IPS-11a (cell line): ENCODE results near the gene TNIK.
"Not testable (repeated sequence)": the region's sequence is repeated elsewhere in the genome, so short reads cannot be mapped to it uniquely, and the experiment has no call there.

Source experiments
- H3K4me3 ChIP-seq: one replicate; pipeline ENCODE4 v1.5.1; 2013; ENCODE audit warnings: low read depth, low read length, control low read depth

The TNIK gene

GRCh38 chr3:171287761-171288160 lies 172.4 kb downstream of the TNIK start:
- H3K4me3 ChIP-seq = not testable (repeated sequence)

- H3K4me3 ChIP-seq = no peak overlapping the region
Measured at GRCh38 chr3:171286580-171287249, 173.5 kb downstream of the TNIK start.

DNA sequence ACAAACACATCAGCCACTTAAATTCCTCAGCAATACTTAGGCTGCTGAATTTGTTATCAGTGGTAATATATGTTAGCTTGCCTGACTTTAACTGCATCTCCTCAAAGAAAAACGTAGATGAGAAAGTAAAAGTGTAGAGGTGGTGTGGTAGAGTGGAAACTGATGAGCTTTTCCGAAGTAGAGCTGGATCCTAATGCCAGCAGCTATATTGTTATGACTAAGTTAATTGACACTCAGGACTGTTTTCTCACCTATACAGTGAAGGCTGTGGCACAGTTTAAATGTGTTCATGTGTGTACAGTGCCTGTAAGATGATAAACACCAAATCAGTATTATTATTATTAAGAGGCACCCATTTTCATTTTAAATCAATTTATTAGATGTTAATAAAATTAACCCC lies 174.9 kb downstream of the TNIK start:
- no peak overlapping the region for H3K4me3 ChIP-seq

DNA sequence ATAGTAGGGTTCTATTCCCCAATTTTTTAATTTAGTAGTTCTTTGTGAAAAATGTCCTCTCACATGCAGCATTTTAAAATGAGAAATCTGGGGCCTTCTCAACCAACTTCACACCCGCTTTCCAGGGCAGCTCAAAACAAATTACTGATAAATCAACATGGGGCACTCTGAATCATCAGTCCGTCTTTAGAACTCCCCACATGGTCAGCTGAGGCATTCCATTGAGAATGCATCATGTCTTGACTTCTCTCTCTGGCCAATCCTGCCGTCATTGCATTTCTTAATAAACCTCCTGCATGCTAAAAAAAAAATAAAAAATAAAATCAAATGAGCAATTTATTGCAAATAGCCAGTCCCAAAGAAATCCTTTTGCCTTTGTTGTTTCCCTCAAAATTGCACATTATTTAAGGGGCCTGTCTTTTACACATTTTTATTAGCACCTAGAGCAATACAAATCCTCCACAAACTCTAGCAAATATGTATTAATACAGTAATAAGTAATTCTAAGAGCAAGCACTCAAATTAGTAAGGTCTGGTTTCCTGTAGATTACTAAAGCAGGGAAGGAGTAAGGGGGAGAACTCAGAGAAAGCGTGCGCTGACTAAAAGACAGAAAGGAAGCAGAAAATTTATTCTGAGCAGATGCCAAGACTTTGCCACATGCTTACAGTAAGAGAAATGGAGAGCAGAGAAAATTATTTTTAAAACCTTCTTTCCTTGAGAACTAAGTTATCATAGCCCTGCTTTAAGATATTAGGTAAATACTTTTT lies 175.7 kb downstream of the TNIK start:
- H3K4me3 ChIP-seq = no peak overlapping the region

GRCh38 chr3:171283848-171284222 lies 176.4 kb downstream of the TNIK start:
- no peak overlapping the region for H3K4me3 ChIP-seq

DNA sequence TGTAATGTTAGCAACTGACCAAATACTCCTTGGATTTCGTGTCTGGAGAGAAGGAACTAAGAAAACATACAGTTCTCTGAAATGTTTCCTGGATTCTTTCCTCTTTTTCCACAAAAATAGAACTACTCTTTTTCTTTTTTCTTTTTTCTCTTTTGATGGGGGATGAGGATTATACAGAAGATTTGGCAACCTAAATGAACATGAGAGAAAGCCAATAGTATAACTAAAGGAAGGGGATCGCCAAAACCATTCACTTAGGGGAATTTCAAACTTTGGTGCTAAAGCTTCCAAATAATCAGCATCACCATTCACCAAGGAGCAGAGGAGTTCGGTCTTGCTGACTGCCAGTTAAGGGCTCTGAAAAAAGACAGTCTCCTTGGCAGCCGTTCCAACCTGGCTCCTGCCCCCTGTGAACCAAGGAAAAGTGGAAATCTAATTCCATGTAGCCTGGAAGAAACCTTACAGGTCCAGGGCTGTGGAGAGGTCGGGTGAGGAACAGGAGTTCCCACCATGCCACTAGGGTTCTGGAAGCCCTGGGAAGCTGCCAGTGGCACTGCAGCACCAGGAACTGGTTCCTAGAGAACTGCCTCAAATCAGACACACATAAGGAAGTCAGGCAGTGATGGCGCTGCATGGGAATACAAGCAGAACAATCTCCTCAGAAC lies 176.9 kb downstream of the TNIK start:
- no peak overlapping the region for H3K4me3 ChIP-seq

- no peak overlapping the region for H3K4me3 ChIP-seq
Measured at GRCh38 chr3:171282041-171282440, 178.2 kb downstream of the TNIK start.

DNA sequence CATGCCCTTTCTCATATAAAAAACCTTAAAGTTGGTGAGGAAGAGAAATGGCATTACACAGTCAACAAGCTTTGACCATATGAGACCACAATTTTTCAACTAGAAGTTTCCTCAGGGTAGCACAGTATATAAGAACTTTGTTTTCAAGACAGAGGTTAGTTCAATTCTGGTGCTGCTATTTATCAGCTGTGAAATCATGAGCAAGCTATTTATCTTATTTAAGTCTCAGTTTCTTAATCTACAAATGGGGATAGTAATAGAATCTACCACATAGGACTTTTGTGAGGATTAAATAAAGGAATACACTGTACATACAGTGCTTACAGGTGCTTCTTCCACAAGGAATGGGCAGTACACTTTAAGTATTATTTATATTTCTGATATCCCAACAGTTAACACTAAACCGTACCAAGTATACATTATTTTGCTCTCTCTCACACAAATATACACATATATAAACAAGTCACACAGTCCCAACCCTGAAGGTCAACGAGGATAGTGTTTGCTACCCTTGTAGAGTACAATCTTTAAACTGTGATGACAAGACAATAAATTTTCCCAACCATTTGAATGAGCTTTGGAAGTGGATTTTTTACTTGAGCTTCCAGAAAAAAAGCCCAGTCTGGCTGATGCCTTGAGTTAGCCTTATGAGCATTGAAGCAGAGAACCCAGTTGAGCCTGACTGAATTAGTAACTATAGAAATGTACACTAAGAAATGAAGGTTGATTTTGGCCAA lies 178.8 kb downstream of the TNIK start:
- H3K4me3 ChIP-seq = no peak overlapping the region

GRCh38 chr3:171279972-171280371 lies 180.2 kb downstream of the TNIK start:
- no peak overlapping the region for H3K4me3 ChIP-seq

DNA sequence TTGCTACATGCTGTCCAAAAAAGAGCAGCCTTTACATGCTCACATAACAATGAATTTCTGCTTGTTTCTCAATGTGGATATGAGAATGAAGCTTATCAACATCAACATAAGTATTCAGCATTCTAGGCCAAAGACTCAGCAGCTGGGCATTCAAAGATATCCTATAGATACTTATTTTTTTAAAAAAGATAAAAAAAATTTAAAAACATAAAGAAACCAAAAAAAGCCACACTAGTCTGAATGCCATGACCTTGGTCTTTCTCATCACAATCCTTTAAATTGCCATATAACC lies 182.0 kb downstream of the TNIK start:
- H3K4me3 ChIP-seq = no peak overlapping the region

DNA sequence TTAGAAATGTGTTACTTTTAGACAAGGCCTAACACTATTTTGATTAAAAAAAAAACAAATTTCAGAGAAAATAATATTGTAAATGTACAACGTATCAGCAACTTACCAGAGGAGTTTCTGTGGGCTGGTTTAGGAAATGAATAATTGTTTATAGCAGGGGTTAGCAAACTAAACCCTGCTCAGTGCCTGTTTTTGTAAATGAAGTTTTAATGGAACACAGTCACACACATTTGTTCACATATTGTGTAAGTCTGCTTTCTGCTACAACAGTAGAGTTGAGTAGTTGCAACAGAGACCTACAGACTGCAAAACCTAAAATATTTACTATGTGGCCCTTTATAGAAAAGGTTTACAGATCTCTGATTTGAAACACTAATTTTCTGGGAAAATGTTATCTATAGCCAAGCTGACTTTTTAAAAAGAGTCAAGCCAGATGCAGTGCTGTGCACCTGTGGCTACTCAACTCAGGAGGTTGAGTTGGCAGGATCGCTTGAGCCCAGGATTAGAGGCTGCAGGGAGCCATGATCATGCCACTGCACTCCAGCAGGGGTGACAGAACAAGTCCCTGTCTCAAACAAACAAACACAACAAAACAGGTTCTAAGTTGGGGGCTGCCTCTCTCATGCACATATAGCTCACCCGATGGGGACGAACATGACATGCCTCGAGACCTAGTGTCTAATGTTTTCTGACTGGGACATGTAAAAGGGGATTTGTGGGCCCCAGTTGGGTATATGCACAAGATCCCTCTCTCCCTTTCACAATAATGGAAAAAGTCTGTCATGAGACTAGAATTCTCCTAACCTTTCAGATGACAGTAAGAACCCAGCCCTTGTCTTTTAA lies 182.5 kb downstream of the TNIK start:
- H3K4me3 ChIP-seq = no peak overlapping the region

DNA sequence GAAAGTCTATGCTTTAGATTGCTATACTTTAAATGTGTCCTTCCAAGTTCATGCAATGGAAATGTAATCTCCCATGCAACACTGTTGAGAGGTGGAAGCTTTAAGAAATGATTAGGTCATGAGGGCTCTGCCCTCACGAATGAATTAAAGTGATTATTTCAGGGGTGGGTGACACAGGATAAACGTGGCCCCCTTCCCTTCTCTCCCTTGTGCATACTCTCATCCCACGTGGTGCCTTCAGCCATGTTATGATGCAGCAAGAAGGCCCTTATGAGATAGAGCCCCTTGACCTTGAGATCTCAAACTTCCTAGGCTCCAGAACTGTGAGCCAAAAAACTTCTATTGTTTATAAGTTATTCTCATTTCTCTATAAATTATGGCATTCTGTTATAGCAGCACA lies 183.3 kb downstream of the TNIK start:
- no peak overlapping the region for H3K4me3 ChIP-seq

DNA sequence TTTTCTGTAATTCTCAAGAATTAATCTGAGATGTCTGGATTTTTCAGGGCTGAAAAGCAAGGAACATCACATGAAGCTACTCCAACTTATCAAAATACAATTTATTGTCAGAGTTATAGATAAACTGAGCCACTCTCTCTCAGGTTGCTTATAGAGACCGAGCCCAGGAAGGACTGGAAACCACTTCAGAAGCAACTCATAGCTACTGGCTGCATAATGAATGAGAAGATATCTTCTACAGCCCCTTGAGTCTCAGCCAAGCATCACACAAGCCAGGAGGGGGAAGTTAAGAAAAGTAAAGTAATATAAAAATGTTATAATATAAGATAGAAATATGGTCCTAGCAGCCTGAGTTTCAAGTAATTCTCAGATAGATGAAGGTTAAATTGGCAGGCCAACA lies 186.0 kb downstream of the TNIK start:
- no peak overlapping the region for H3K4me3 ChIP-seq

- H3K4me3 ChIP-seq = no peak overlapping the region
Measured at GRCh38 chr3:171270541-171270940, 189.7 kb downstream of the TNIK start.

DNA sequence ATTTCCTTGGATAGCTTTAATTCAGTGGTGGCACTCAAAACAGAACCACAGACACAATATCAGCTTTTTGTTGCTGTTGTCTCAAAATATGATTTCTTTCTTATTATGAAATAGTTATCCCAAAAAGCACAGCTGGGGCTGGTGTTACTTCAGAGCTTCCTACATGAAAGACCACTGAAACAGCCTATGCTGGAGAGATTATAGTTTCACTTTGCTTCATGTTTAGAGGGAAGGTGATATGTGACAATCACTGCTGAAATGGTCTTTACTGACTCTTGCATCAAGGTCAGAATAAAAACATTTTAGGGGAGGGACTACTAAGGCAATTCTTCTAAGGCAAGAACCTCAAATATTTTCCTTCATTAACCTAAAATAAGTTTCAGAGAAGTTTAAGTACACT lies 190.7 kb downstream of the TNIK start:
- H3K4me3 ChIP-seq = no peak overlapping the region

- H3K4me3 ChIP-seq = no peak overlapping the region
Measured at GRCh38 chr3:171268677-171269076, 191.5 kb downstream of the TNIK start.

GRCh38 chr3:171267104-171267503 lies 193.1 kb downstream of the TNIK start:
- H3K4me3 ChIP-seq = no peak overlapping the region

GRCh38 chr3:171266740-171267073 lies 193.5 kb downstream of the TNIK start:
- H3K4me3 ChIP-seq = no peak overlapping the region

DNA sequence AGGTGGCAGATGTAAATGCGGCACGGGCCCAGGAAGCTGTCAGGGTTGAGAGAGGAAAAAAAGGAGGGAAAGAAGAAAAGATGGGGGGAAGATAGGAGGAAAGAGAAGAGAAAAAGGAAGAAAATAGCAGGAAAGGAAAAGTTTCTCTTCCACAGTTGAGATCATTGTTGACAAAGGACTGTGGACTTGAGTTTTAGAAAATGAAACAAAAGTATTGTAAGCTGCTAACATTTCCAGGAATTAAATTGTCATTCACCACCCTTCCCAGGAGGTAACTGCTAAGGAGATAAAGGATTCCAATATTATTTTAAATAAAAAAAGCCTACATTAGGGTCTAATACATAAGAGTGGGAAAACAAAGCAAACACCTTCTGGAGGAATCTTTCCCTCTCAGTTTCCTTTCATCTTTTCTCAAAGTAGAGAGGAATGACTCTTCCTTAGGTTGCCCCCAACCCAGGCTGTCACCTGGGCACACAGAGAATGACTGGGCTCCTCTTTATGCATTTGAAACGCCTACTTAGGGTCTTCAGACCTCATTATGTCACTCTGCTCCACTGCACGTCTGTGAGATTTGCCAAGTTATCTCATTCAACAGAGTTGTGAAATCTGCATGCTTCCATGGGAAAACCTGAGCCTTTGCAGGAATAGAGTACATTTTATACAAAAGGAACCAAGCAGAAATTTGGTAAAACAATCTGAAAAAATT lies 194.0 kb downstream of the TNIK start:
- H3K4me3 ChIP-seq = no peak overlapping the region

GRCh38 chr3:171264758-171265157 lies 195.4 kb downstream of the TNIK start:
- no peak overlapping the region for H3K4me3 ChIP-seq
